Measurements from ENCODE around the gene LGALS9B.
"Not testable (repeated sequence)": the region's sequence is repeated elsewhere in the genome, so short reads cannot be mapped to it uniquely, and the experiment has no call there.

- not testable (repeated sequence) for TF ChIP-seq CTCF (conservative IDR thresholded peaks at IDR 0.05 in 1 of 2, IDR thresholded peaks at IDR 0.05 in 1 of 2; ENCODE audit: extremely low read depth in 1 of 2, insufficient read depth in 1 of 2, low read depth in 1 of 2, low read length in 2 of 2); EZH2 (IDR thresholded peaks at IDR 0.05; ENCODE audit: borderline replicate concordance, low read length)
Observed at GRCh38 chr17:20417492-20418080, 49.8 kb downstream of the LGALS9B start.
